GM23338 (cell line): Measurements from ENCODE around the gene LRTM2. TPM values are rescaled to one million over a fixed set of nuclear protein-coding genes. Genes with fewer than 3 reads are reported as not detected.

ENCODE experiments used
- ATAC-seq: fragments of 200-7000 bp; cut with Tn5 transposase; 3 replicates; pipeline ENCODE4 v1.9.1; 2020
- DNase-seq: peaks from one replicate; pipeline ENCODE4 v3.0.0-alpha.2; 2015; ENCODE audit warnings: low spot score
- H2AFZ ChIP-seq: fragments of 200-600 bp; sonication (generic); 2 replicates; pipeline ENCODE4 v1.8.0; 2016; ENCODE audit warnings: antibody characterized with exemption, mild to moderate bottlenecking, moderate library complexity
- H3F3A ChIP-seq: fragments of 200-600 bp; sonication (generic); replicated peaks from 2 replicates; pipeline ENCODE4 v1.8.0; 2017; ENCODE audit warnings: antibody characterized with exemption, mixed run types, low read depth
- H3K27ac ChIP-seq: fragments of 200-600 bp; sonication (generic); 2 replicates; pipeline ENCODE4 v1.6.1; 2016; ENCODE audit warnings: low read depth
- H3K27me3 ChIP-seq: fragments of 200-600 bp; sonication (generic); 2 replicates; pipeline ENCODE4 v1.8.0; 2016; ENCODE audit warnings: mild to moderate bottlenecking, mixed run types, moderate library complexity; ENCODE audit not compliant: insufficient read depth
- H3K36me3 ChIP-seq: fragments of 200-600 bp; sonication (generic); 2 replicates; pipeline ENCODE4 v1.8.0; 2016; ENCODE audit warnings: mild to moderate bottlenecking; ENCODE audit not compliant: insufficient read depth
- H3K4me1 ChIP-seq: fragments of 200-600 bp; sonication (generic); 2 replicates; pipeline ENCODE4 v1.8.0; 2016; ENCODE audit warnings: mild to moderate bottlenecking, moderate library complexity; ENCODE audit not compliant: insufficient read depth
- H3K4me2 ChIP-seq: fragments of 200-600 bp; sonication (generic); 2 replicates; pipeline ENCODE4 v1.7.1; 2017; ENCODE audit warnings: mixed run types
- H3K4me3 ChIP-seq: fragments of 200-600 bp; sonication (generic); 2 replicates; pipeline ENCODE4 v1.6.1; 2016; ENCODE audit warnings: mixed run types
- H3K79me2 ChIP-seq: fragments of 200-600 bp; sonication (generic); replicated peaks from 2 replicates; pipeline ENCODE4 v1.8.0; 2017; ENCODE audit warnings: mild to moderate bottlenecking; ENCODE audit not compliant: insufficient read depth
- H3K9me2 ChIP-seq: fragments of 200-600 bp; sonication (generic); 2 replicates; pipeline ENCODE4 v1.8.0; 2017; ENCODE audit not compliant: insufficient read depth
- H4K20me1 ChIP-seq: fragments of 200-600 bp; sonication (generic); replicated peaks from 2 replicates; pipeline ENCODE4 v1.8.0; 2017; ENCODE audit warnings: mild to moderate bottlenecking; ENCODE audit not compliant: insufficient read depth
- H3K27ac Mint-ChIP-seq: 2 replicates; pipeline ENCODE4 v1.8.0; 2020; ENCODE audit warnings: inconsistent platforms, mild to moderate bottlenecking, moderate library complexity, mixed read lengths
- H3K27me3 Mint-ChIP-seq: 3 replicates; pipeline ENCODE4 v1.8.0; 2022; ENCODE audit warnings: low read depth, mild to moderate bottlenecking, moderate library complexity, mixed read lengths, inconsistent platforms; ENCODE audit not compliant: insufficient read depth, poor library complexity
- H3K36me3 Mint-ChIP-seq: 3 replicates; pipeline ENCODE4 v1.8.0; 2021; ENCODE audit warnings: low read depth, mild to moderate bottlenecking, inconsistent platforms, moderate library complexity, mixed read lengths
- H3K4me1 Mint-ChIP-seq: 3 replicates; pipeline ENCODE4 v1.8.0; 2020; ENCODE audit warnings: mild to moderate bottlenecking, inconsistent platforms, mixed read lengths
- H3K4me3 Mint-ChIP-seq: 3 replicates; pipeline ENCODE4 v1.8.0; 2021; ENCODE audit warnings: moderate library complexity, mild to moderate bottlenecking, inconsistent platforms, mixed read lengths
- H3K9me3 Mint-ChIP-seq: 3 replicates; pipeline ENCODE4 v1.8.0; 2020; ENCODE audit warnings: moderate library complexity, mild to moderate bottlenecking, inconsistent platforms, mixed read lengths
- CREB1 ChIP-seq: fragments of 250-450 bp; sonication (Bioruptor Pico); IDR thresholded peaks from 2 replicates; pipeline ENCODE4 v1.5.0; 2020; ENCODE audit warnings: low read depth, mild to moderate bottlenecking, moderate library complexity
- EZH2 ChIP-seq: fragments of 200-600 bp; sonication (generic); IDR thresholded peaks from one replicate; pipeline ENCODE4 v1.8.0; 2017; ENCODE audit warnings: antibody characterized with exemption, mild to moderate bottlenecking, low read depth; ENCODE audit not compliant: unreplicated experiment
- EZH2phosphoT487 ChIP-seq: fragments of 200-600 bp; sonication (generic); IDR thresholded peaks from one replicate; pipeline ENCODE4 v1.8.1; 2018; ENCODE audit warnings: antibody characterized with exemption; ENCODE audit not compliant: unreplicated experiment
- JUNB ChIP-seq: IDR thresholded peaks from one replicate; pipeline ENCODE4 v1.6.1; 2016; ENCODE audit warnings: antibody characterized with exemption; ENCODE audit not compliant: unreplicated experiment
- NANOG ChIP-seq: IDR thresholded peaks from 2 replicates; pipeline ENCODE4 v1.6.1; 2016; ENCODE audit warnings: antibody characterized with exemption, borderline replicate concordance
- POLR2AphosphoS5 ChIP-seq: IDR thresholded peaks from 2 replicates; pipeline ENCODE4 v1.6.1; 2016; ENCODE audit warnings: antibody characterized with exemption, low read depth
- STAT1 ChIP-seq: IDR thresholded peaks from one replicate; pipeline ENCODE4 v1.6.1; 2016; ENCODE audit warnings: antibody characterized with exemption; ENCODE audit not compliant: unreplicated experiment
- ZNF114 ChIP-seq: fragments of 250-450 bp; sonication (Bioruptor Pico); IDR thresholded peaks from 2 replicates; pipeline ENCODE4 v1.5.0; 2020; ENCODE audit warnings: mild to moderate bottlenecking, moderate library complexity
- ZNF331 ChIP-seq: fragments of 250-450 bp; sonication (Bioruptor Pico); IDR thresholded peaks from 2 replicates; pipeline ENCODE4 v1.5.0; 2020; ENCODE audit warnings: low read depth, mild to moderate bottlenecking, moderate library complexity
- ZNF462 ChIP-seq: fragments of 250-450 bp; sonication (Bioruptor Pico); IDR thresholded peaks from 2 replicates; pipeline ENCODE4 v1.5.0; 2020; ENCODE audit warnings: mild to moderate bottlenecking, moderate library complexity
- polyA plus RNA-seq: library from polyadenylated mRNA; unstranded; fragments of >200 nt; fragmentation: Nextera tagmentation; extraction: Ambion mirVana; gene quantifications from 2 replicates; pipeline ENCODE4 v1.2.1, GENCODE V29; 2016
- total RNA-seq: library from RNA; depleted of rRNA; stranded (reverse); fragments of >200 nt; shearing (Covaris generic); gene quantifications from 2 replicates; pipeline ENCODE4 v1.2.3, GENCODE V29; 2014
- TF ChIP-seq, protein P1 (sequence below): IDR thresholded peaks from one replicate; pipeline ENCODE4 v1.6.1; 2018; ENCODE audit warnings: antibody characterized with exemption; ENCODE audit not compliant: unreplicated experiment
- TF ChIP-seq, protein P2 (sequence below), 2 experiments: fragments of 200-600 bp in 1 of 2; sonication (generic) in 1 of 2; conservative IDR thresholded peaks; 2 replicates each; pipeline versions ENCODE4 v1.5.1 to v1.6.1; 2016 to 2017; ENCODE audit warnings: antibody characterized with exemption in 2 of 2, low read depth in 2 of 2, mild to moderate bottlenecking in 2 of 2, moderate library complexity in 1 of 2
- TF ChIP-seq, protein P3 (sequence below): IDR thresholded peaks from 2 replicates; pipeline ENCODE4 v1.6.1; 2016; ENCODE audit warnings: antibody characterized with exemption

LRTM2 gene
- total and polyA plus RNA-seq, 2 experiments from 2014 or later, result 0.08 TPM; not detected in 1

- no peak for TF ChIP-seq ZNF462 (CRISPR knock-in tag)
- TF ChIP-seq, protein P1, sequence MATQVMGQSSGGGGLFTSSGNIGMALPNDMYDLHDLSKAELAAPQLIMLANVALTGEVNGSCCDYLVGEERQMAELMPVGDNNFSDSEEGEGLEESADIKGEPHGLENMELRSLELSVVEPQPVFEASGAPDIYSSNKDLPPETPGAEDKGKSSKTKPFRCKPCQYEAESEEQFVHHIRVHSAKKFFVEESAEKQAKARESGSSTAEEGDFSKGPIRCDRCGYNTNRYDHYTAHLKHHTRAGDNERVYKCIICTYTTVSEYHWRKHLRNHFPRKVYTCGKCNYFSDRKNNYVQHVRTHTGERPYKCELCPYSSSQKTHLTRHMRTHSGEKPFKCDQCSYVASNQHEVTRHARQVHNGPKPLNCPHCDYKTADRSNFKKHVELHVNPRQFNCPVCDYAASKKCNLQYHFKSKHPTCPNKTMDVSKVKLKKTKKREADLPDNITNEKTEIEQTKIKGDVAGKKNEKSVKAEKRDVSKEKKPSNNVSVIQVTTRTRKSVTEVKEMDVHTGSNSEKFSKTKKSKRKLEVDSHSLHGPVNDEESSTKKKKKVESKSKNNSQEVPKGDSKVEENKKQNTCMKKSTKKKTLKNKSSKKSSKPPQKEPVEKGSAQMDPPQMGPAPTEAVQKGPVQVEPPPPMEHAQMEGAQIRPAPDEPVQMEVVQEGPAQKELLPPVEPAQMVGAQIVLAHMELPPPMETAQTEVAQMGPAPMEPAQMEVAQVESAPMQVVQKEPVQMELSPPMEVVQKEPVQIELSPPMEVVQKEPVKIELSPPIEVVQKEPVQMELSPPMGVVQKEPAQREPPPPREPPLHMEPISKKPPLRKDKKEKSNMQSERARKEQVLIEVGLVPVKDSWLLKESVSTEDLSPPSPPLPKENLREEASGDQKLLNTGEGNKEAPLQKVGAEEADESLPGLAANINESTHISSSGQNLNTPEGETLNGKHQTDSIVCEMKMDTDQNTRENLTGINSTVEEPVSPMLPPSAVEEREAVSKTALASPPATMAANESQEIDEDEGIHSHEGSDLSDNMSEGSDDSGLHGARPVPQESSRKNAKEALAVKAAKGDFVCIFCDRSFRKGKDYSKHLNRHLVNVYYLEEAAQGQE, result no peak
Measured at GRCh38 chr12:1865284-1865866, 45.0 kb downstream of the LRTM2 start (continued).

- Histone ChIP-seq H3K36me3 (no peaks in the 10 kb centered on the region), H3K27ac (no peak overlapping the region), H3K27me3 (no peaks in the 10 kb centered on the region), H3K4me2 (no peak overlapping the region), H3K4me3 (no peak overlapping the region), H2AFZ (no peak overlapping the region), H3F3A (peaks cover 7% of the 10 kb centered on the region; the same call in 1 of the 2 replicates), H4K20me1 (no peaks in the 10 kb centered on the region), H3K79me2 (no peaks in the 10 kb centered on the region), H3K4me1 (no peaks in the 10 kb centered on the region), H3K9me2 (no peaks in the 10 kb centered on the region)
- Mint-ChIP-seq H3K4me3 (no peak overlapping the region), H3K4me1 (peaks cover 5% of the 10 kb centered on the region; the same call in 2 of the 3 replicates), H3K36me3 (no peaks in the 10 kb centered on the region), H3K27ac (no peak overlapping the region), H3K9me3 (no peaks in the 10 kb centered on the region), H3K27me3 (peaks cover 9% of the 10 kb centered on the region)
- DNase-seq (no peak), ATAC-seq (no peak)
- TF ChIP-seq NANOG (no peak), ZNF331 (CRISPR knock-in tag) (no peak), CREB1 (CRISPR knock-in tag) (no peak), JUNB (no peak), EZH2phosphoT487 (no peak), STAT1 (no peak), ZNF114 (CRISPR knock-in tag) (no peak), EZH2 (no peak), POLR2AphosphoS5 (no peak)
- TF ChIP-seq, protein P2, sequence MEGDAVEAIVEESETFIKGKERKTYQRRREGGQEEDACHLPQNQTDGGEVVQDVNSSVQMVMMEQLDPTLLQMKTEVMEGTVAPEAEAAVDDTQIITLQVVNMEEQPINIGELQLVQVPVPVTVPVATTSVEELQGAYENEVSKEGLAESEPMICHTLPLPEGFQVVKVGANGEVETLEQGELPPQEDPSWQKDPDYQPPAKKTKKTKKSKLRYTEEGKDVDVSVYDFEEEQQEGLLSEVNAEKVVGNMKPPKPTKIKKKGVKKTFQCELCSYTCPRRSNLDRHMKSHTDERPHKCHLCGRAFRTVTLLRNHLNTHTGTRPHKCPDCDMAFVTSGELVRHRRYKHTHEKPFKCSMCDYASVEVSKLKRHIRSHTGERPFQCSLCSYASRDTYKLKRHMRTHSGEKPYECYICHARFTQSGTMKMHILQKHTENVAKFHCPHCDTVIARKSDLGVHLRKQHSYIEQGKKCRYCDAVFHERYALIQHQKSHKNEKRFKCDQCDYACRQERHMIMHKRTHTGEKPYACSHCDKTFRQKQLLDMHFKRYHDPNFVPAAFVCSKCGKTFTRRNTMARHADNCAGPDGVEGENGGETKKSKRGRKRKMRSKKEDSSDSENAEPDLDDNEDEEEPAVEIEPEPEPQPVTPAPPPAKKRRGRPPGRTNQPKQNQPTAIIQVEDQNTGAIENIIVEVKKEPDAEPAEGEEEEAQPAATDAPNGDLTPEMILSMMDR (conservative IDR thresholded peaks at IDR 0.05; ENCODE audit: low read depth in 2 of 2), result no peak
- TF ChIP-seq, protein P3, sequence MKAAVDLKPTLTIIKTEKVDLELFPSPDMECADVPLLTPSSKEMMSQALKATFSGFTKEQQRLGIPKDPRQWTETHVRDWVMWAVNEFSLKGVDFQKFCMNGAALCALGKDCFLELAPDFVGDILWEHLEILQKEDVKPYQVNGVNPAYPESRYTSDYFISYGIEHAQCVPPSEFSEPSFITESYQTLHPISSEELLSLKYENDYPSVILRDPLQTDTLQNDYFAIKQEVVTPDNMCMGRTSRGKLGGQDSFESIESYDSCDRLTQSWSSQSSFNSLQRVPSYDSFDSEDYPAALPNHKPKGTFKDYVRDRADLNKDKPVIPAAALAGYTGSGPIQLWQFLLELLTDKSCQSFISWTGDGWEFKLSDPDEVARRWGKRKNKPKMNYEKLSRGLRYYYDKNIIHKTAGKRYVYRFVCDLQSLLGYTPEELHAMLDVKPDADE, result no peak
Measured at GRCh38 chr12:1869145-1869544, 48.8 kb downstream of the LRTM2 start.
